Subcutaneous adipose tissue (tissue), 4 donors: ENCODE data around the gene ERCC3. TPM values are rescaled to one million over a fixed set of nuclear protein-coding genes. Genes with fewer than 3 reads are reported as not detected.

Source experiments
- CTCF ChIP-seq: fragments of 450-650 bp; IDR thresholded peaks from one replicate; pipeline ENCODE4 v1.5.1; 2016; ENCODE audit warnings: low read depth, mild to moderate bottlenecking, control low read depth, antibody characterized with exemption, moderate library complexity
- total RNA-seq, 4 donors: library from RNA; depleted of rRNA; stranded (reverse); fragments of >200 nt; gene quantifications; one replicate each; pipeline ENCODE4 v1.1.0, GENCODE V29; 2016

Gene ERCC3
- total RNA-seq, 4 donors from 2014 or later = 32.8 to 45.4 (median 34.0) TPM

GRCh38 chr2:127279781-127280180 lies 14.2 kb downstream of the ERCC3 start:
- TF ChIP-seq CTCF = no peak

GRCh38 chr2:127278959-127279358 lies 15.0 kb downstream of the ERCC3 start:
- no peak for TF ChIP-seq CTCF

GRCh38 chr2:127277028-127277427 lies 16.9 kb downstream of the ERCC3 start:
- no peak for TF ChIP-seq CTCF

- TF ChIP-seq CTCF = no peak
These were observed 18.2 kb downstream of the ERCC3 start for GRCh38 chr2:127275789-127276188.

- TF ChIP-seq CTCF = no peak
These were observed 18.6 kb downstream of the ERCC3 start for GRCh38 chr2:127275356-127275755.

GRCh38 chr2:127270663-127271062 lies 23.3 kb downstream of the ERCC3 start:
- no peak for TF ChIP-seq CTCF

- no peak for TF ChIP-seq CTCF
These were observed 32.0 kb downstream of the ERCC3 start for GRCh38 chr2:127261804-127262406.
